Stimulated activated CD8-positive, alpha-beta memory T cell treated with anti-CD3 and anti-CD28 coated beads, Interleukin-15, amount 100 ng/mL, for 4 hours (primary cell): ENCODE data around the gene TPR.

Experiments
- DNase-seq, 2 donors: peaks; one replicate each; pipeline ENCODE4 v3.0.0-alpha.2; 2020; ENCODE audit warnings: low read depth in 2 of 2

Gene TPR

DNA sequence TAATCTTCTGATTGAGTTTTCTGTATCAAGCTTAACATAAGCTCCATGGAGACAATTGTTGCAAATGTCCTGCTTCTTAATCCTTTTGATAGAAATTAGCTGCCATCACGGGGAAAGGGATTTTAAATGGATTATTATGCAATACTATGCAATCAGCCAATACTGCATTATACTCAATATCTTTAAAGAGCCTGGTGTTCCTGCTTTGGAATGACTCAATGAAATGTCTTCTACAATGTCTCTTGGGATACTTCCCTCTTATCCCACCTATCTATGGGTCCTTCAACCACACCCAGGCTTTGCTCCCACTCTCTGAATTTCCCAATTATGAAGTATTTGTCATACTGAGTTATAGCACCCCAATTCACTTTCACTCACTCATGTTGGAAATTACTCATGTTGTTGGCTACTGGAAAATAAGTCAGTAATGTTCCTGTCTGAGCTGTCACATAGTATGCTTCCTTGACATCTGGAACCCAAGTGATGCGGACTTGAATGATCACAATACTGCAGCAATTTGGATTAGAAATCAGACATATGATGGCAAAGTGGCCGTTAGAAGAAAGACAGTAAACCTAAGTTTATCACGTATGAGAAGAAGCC is 85.0 kb downstream of the TPR start:
- no peak for DNase-seq

DNA sequence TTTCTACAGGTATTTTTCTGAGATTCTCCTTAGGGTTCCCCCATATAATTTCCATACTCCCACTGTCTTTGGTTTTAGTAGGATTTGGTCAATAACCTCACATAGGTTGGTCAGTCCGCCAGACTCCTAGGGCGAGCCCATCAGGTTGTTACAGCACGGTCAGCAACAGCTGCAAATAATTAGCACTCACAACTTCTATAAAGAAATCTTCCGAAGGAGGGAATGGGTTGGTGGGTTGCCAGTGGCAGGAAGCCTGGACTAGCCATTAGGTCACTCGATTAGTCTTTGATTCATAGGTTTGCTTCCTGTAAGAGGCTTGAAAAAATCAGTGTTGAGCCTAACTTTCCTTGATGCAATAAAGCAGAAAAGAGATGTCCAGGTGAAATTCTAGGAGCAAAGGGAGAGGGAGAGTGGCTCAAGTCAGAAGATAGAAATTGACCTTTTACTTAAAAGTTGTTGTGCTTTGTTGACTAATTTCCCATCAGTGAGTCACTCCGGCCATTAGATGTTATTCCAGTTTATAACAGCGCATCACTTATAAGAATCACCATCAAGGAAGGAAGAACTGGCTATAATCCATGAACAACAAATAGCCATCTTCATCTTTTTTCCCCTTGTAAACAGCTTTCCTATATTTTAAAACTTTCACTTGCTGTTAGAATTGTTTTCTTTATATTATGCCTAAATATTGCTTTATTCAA is 88.3 kb downstream of the TPR start:
- DNase-seq = no peak

DNA sequence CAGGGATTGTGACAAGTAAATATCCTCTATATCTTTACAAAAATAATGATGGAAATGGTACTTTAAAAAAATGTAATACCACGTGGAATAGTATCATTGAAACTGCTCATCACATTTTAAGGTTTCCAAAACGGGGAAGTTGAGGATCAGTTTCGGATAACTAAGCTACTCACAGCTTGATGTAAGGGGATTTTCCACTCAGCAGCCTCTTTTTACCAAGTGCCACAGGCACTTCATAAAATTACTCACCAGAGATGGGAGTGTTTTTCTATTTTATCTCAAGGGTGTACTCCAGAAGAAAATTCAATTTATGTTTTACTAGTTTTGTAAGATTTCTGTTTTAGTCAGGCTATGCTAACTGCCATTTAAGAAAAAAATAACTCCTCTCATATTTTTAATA is 91.7 kb downstream of the TPR start:
- DNase-seq = no peak

DNA sequence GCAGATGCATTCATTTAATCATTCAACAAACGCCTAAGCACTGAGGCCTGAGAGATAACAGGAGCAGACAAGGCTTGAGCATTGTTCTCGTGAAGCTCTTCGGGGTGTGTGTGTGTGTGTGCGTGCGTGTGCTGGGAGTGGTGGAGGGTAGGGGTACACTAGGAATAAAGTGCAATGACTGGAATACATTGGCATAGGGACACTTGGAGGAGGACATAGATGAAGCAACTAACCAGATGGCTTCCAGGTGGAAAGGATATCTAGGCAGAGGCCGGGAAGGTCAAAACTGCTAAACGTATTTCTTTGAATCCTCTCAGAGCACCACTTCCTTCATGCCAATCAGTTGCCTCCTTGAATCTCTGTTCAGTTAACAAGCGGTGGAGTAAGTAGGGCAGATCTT is 92.6 kb downstream of the TPR start:
- no peak for DNase-seq

DNA sequence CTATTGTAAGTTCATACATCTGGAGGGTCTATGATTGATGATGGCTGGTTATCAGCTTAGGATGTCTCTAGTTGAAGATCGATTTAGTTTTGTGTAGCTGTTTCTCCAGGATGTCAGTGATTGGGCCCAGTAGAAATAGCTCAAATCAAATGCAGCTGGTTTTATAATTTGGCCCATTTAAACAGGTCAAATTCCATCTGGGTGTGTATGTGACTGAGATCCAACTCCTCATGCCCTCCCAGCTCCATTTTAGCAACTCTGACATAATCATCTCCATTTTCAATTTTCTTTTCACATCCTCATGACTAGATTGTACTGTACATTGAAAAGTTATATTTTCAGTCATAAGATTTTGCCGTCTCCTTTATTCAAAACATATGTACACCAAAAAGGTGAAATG is 99.2 kb downstream of the TPR start:
- DNase-seq = no peak

DNA sequence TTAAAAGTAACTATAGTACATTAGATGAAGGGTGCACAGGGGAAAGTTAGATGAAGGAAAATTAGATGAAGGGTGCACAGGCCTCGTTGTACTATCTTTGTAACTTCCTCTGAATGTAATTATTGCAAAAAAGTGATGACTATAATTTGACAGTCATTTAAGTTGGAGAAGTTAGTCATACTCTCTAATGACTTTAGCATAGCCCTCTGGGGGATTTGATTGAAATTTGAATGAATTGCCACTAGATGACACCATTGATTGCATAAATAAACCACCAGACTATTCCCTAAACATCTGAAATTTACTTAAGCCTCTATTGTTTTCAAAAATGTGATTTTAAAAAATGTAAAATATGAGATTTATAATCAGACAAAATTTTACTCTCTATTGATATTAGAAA is 102.6 kb downstream of the TPR start:
- no peak for DNase-seq

DNA sequence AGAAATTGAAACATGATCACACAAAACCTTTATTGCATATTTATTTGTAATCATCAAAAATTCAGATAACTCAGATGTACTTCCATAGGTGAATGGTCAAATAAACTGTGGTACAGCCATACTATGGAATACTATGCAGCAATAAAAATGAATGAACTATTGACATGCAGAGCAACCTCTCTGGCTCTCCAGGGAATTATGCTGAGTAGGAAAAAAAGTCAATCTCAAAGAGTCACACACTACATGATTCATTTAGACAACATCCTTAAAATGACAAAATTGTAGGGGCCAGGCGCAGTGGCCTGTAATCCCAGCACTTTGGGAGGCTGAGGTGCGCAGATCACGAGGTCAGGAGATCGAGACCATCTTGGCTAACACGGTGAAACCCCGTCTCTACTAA is 104.0 kb downstream of the TPR start:
- DNase-seq = no peak
